CD4-positive, alpha-beta T cell treated with Interleukin-10 for 1 hour (primary cell): ENCODE results near the gene CYFIP1.
"Not testable (repeated sequence)": the region's sequence is repeated elsewhere in the genome, so short reads cannot be mapped to it uniquely, and the experiment has no call there.

Experiments used
- DNase-seq: peaks from one replicate; pipeline ENCODE4 v3.0.0-alpha.2; 2020

CYFIP1 gene

GRCh38 chr15:22980189-22981050 is at the start of gene CYFIP1:
Gene CYFIP1 (minus strand): TSS chr15:22980368. CDS start chr15:22947285, 33,083 bp downstream.
- DNase-seq: peak; percentile 30

DNA sequence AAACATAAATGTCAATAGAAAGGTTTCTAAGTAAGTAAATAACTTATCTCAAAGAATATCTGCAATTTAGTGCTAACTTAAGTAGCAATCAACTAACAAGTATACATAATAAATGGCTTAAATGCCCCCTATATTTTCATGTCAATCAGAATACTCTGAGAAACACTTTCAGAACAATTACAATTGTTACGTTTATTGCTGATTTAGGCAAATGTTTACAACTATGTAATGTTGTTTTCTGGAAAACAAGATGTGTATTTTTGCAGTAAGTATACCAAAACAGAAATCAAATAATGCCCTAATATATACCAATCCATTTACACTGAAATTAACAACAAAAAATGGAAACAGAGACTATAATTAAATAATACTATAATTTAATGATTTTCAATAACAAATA is 46.0 kb upstream of the CYFIP1 start:
- no peak for DNase-seq

DNA sequence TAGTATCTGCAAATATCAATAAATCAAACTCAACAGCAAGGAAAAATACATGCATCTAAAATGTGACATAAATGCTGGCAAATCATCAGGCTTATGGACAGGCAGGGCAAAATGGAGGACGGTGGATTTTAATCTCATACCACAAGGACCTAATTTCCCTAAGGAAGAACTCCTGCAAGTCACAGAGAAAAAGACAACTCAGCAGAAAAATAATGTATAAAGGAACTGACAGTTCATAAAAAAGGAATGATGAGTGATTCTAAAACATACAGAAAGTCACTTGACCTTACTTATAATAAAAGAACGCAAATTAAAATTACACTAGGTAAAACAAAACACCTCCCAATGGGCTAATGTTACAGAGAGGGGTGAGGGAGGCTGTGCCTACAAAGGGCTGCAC is 42.0 kb upstream of the CYFIP1 start:
- no peak for DNase-seq

DNA sequence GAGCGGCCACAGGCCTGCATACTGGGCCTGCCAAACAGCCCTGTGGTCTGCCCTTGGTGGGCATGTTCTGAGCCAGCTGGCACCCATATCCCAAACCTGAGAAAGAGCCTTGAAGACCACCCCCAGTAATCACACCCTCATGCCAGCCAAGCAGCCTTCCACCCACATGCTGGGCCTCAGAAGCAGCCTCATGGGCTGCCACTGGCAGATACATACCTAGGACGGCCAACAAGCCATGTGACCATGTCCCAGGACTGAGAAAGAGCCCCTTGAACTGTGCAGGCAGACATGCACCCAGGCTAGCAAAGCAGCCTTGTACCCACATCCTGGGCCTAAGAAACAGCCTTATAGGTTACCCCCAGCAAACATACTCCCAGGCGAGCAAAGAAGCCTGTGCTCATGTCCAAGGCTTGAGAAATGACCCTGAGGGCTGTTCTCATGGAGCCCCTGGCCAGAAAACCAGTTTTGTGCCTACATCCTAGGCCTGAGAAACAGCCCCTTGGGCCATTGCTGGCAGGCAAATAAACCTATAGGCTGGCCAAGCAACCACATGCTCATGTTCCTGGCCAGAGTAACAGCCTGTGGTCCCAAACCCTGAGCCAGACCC is 34.3 kb upstream of the CYFIP1 start:
- no peak for DNase-seq

- DNase-seq: no peak
These were observed 33.5 kb upstream of the CYFIP1 start for GRCh38 chr15:23013681-23014080.

- not testable (repeated sequence) for DNase-seq
These were observed 32.4 kb upstream of the CYFIP1 start for GRCh38 chr15:23012616-23013015.

- no peak for DNase-seq
These were observed 23.6 kb upstream of the CYFIP1 start for GRCh38 chr15:23003736-23004135.

DNA sequence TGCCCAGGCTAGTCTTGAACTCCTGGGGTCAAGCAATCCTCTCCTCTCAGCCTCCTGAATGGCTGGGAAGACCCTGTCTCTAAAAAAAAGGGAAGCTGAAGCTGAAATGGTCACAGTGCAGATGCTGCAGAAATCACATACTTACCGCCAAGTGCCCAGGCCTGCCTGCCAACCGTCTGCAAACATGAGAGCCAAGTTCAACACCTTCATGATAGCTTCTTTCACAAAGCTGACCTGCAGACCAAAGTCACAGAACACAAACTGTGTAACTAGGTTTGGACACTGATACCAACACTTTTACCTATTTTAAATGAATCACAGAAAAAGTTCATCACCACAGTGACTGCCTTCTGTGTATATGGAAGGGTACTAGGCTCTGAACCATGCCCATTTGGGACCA is 22.8 kb upstream of the CYFIP1 start:
- no peak for DNase-seq

DNA sequence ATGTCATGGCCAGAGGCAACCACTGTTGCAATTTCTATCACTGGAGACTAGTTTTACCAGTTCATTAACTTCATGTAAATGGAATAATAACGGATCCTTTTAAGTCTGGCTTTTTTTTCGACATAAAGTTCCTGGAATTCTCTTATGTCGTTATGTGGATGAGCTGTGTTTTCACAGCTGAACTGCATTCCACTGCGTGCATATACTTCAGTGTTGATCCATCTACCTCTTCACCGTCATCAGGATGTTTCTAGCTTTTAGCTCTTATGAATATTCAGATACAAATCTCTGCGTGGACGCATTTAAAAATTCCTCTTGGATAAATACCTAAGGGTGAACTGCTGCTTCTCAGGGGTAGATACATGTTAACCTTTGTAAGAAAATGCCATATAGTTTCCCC is 15.6 kb upstream of the CYFIP1 start:
- DNase-seq: no peak

DNA sequence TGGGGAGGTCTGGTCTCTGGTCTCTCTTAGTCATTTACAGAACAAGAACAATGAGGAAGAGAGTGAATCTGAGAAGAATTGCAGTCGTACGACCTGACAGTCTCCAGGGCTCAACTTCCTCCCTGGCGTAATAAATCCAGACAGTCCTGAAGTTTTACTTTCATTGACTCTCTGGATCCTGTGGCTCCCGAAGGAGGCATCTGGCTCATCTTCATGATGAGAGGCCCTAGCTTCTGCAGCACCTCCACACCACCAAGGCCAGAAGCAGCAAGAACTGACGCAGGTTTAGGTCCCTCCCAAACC is 11.8 kb upstream of the CYFIP1 start:
- DNase-seq: no peak

GRCh38 chr15:22989576-22990477 is 9.7 kb upstream of the CYFIP1 start:
- DNase-seq: no peak

DNA sequence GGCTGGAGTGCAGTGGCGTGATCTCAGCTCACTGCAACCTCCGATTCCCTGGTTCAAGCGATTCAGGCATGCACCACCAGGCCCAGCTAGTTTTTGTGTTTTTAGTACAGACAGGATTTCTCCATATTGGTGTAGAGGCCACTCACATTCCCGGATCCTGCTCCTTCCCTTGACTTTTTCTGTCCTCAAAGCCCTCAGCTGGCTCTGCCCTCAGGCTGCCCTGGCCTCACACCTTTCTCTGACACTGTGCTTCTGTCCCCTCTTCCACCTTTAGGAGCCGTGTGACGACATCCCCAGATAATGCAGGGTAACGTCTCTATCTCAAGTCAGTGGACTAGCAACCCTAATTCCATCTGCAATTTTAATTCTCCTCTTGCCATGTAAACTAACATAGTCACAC is 8.6 kb upstream of the CYFIP1 start:
- DNase-seq: no peak

GRCh38 chr15:22981931-22982330 is 1.8 kb upstream of the CYFIP1 start:
- DNase-seq: not testable (repeated sequence)

DNA sequence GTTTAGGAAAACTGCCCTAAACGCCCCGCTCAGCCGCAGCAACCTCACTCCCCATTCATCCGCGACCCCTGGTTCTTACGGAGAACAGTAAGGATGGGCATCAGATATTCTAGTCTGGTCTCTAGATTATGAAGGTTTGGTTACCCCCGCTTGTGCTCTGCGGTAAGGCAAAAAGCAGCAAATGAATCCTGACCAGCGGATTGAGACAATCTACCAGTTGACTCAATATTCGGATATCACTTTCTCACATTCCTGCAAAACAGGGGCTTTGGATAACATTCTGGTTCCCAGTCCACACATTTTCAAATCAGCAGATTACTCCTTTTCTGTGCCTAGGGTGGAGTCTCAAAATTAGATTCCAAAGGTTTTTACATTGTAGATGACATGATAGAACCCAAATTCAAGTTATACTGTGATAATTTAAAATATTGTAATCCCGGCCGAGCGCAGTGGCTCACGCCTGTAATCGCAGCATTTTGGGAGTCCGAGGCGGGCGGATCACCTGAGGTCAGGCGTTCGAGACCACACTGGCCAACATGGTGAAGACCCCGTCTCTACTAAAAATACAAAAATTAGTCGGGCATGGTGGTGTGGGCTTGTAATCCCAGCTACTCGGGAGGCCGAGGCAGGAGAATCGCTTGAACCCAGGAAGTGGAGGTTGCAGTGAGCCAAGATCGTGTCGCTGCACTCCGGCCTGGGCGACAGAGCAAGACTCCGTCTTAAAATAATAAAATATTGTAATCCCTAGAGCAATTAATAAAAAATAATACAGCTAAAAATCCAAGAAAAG is 1.1 kb upstream of the CYFIP1 start:
- no peak for DNase-seq

GRCh38 chr15:22979238-22980188 is 655 bp downstream of the CYFIP1 start:
- peak; percentile 15 for DNase-seq

- no peak for DNase-seq
These were observed 1.4 kb downstream of the CYFIP1 start for GRCh38 chr15:22978691-22979237.

DNA sequence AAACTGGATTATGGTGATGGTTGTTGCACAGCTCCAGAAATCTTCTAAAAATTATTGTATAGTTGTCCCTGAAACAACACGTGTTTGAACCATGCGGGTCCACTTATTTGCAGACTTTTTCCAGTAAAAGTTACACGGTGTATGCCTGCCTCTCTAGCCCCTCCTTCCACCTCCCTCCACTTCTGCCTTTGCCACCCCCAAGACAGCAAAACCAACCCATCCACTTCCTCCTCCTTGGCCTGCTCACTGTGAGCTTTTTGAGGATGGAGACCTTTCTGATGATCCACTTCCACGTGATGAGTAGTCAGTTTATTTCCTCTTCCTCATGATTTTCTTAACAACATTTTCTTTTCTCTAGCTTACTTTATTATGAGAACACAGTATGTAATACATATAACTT is 5.4 kb downstream of the CYFIP1 start:
- DNase-seq: no peak

GRCh38 chr15:22973987-22974386 is 6.2 kb downstream of the CYFIP1 start:
- no peak for DNase-seq

DNA sequence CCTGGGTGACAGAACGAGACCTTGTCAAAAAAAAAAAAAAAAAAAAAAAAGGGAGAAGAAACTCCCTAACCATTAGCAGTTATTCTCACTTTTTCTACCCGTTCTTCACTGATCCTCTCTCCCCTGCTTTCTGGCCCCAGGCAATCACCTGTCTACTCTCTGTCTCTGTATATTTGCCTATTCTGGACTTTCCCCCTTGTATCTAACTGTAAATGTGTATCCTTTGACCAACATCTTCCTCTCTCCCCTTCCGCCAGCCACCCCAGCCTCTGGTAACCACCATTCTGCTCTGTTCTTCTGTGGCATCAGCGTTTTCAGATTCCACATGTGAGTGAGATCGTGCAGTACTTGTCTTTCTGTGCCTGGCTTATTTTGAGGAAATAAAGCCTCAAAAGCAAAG is 6.9 kb downstream of the CYFIP1 start:
- no peak for DNase-seq

GRCh38 chr15:22969489-22969888 is 10.7 kb downstream of the CYFIP1 start:
- DNase-seq: no peak

DNA sequence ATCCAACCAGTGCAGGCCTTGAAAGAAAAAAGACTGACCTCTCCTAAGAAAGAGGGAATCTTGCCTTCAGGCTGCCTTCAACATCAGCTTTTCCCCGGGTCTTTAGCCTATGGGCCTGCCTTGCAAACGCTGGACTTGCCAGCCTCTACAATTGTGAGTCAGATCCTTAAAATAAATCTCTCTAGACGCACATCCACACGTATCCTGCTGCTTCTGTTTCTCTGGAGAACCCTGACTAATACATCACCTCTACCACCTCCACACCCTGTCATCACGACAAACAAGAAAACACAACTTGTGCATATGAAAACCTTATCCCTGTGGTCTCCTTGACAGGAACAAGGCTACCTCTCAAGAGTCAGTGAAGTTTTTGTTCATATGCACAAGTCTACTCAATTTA is 11.8 kb downstream of the CYFIP1 start:
- no peak for DNase-seq
